HG03064 (cell line): Measurements from ENCODE around the gene CNNM2.
"Not testable (repeated sequence)": the region's sequence is repeated elsewhere in the genome, so short reads cannot be mapped to it uniquely, and the experiment has no call there.

ENCODE experiments used
- ATAC-seq: cut with Tn5 transposase; IDR thresholded peaks from one replicate; pipeline ENCODE4 v1.9.1; 2021; ENCODE audit warnings: low read depth; ENCODE audit not compliant: unreplicated experiment

Gene CNNM2

DNA sequence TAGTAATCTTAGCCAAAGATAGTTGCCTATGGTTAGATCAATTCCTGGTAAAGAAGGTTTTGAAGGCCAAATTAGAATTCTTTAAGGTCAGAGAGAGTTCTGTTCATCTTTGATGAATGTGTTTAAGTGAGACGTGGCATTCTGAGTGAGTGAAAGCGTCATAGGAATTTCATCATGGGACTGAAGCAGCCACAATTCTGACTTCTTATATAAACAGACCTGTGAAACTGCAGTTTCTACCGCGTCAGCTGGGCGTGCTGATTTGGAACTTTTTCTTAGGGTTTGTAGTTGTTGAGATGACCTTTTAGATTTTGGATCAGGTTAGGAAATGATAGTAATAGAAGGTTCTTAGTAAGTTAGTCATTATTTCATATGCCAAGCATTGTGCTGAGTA is 103.8 kb downstream of the CNNM2 start:
- no peak for ATAC-seq

- ATAC-seq = no peak
Measured at GRCh38 chr10:103025696-103026095, 107.6 kb downstream of the CNNM2 start.

- no peak for ATAC-seq
Measured at GRCh38 chr10:103038570-103038969, 120.5 kb downstream of the CNNM2 start.

DNA sequence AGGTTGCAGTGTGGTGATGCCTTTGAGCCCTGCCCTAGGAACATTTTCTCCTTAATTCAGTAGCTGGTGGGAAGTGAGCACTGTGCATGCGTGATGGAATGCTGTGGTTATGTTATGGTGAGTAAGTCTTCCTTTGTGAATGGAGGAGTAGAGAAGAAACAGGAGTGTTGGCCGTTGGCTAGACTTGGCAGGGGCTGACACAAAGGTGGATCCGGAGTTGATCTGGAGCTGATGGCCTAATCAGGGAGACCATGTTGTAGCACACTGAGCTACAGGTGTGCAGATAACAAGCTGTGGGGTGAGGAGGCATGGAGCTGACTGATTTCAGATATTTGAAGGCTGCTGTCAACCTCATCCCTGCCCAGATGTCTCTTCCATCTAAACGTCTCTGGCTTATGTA is 122.3 kb downstream of the CNNM2 start:
- no peak for ATAC-seq

GRCh38 chr10:103041391-103041790 is 123.3 kb downstream of the CNNM2 start:
- no peak for ATAC-seq

GRCh38 chr10:103042129-103042528 is 124.0 kb downstream of the CNNM2 start:
- ATAC-seq = no peak

- ATAC-seq = no peak
Measured at GRCh38 chr10:103042908-103043307, 124.8 kb downstream of the CNNM2 start.

- no peak for ATAC-seq
Measured at GRCh38 chr10:103044942-103045489, 126.9 kb downstream of the CNNM2 start.

DNA sequence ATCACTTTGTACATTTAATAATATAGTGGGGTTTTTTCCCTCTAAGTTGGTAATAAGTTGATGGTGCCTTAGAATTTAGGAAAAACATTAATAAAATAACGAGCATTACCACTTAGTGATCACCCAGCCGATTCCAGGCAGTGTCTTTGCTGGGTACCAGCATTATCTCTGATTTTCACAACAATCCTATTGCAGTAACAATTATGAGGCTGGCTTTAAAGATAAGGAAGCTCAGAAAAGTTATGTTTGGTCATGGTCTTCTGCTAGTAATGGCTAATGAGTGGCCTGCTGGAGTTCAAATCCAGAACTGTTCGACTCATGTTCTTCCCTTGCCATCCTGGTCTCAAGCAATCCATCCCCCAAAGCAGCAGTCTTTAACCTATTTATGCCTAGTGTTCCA is 127.9 kb downstream of the CNNM2 start:
- no peak for ATAC-seq

DNA sequence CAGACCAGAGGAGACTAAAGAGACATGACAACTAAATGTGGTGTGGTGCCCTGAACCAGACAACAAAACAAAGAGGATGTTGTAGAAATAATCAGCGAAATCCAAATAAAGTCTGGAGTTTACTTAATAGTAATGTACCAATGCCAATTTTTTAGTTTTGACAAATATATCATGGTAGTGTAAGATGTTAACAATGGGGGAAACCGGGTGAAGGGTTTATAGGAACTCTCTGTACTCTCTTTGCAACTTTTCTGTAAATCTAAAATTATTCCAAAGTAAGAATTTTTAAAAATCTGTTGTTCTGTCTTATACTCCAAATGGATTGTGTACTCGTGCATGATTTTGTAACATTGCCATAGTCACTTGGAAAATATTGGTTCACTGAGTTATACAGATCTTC is 129.3 kb downstream of the CNNM2 start:
- no peak for ATAC-seq

- no peak for ATAC-seq
Measured at GRCh38 chr10:103049237-103049636, 131.1 kb downstream of the CNNM2 start.

DNA sequence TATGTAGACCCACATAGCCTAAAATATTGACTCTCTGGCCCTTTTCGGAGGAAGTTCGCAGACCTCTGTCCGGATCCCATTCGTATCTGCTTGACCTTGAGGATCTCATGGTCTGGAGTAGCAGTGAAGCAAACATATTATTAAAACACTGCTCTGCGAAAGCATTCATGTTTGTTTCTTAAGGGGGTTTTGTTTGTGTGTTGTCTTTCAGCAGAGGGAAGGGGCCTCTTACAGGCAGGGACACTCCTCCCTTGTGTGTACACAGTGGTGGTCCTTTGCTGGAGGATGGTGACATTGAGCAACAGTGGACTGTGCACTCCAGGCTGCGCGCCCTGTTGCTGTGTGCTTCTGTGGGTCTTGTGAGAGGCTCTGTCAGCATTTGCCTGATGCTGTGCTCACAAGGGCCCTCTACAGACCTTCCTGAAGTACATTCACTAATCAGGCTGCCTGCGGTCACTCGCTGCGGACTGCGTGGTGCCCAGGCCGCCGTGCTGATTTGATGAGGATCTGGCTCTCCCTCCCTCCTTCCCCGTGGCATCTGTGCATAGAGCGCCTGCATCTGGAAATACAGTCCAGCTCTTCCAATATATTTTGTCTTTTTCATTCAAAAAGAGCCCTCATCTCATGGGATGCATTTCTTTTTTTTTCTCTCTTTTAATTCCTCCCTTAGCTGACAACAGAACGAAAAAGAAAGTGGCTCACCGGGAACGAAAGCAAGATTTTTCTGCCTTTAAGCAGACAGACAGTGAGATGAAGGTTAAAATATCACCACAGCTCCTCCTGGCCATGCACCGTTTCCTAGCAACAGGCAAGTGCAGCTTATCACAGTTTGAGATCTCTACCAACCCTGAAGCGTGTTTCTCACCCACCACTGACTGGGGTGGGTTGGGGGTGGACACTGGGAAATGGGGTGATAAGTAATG is 135.8 kb downstream of the CNNM2 start:
- ATAC-seq = peak; percentile 83

GRCh38 chr10:103054621-103055020 is 136.5 kb downstream of the CNNM2 start:
- ATAC-seq = no peak

- no peak for ATAC-seq
Measured at GRCh38 chr10:103055105-103055504, 137.0 kb downstream of the CNNM2 start.

DNA sequence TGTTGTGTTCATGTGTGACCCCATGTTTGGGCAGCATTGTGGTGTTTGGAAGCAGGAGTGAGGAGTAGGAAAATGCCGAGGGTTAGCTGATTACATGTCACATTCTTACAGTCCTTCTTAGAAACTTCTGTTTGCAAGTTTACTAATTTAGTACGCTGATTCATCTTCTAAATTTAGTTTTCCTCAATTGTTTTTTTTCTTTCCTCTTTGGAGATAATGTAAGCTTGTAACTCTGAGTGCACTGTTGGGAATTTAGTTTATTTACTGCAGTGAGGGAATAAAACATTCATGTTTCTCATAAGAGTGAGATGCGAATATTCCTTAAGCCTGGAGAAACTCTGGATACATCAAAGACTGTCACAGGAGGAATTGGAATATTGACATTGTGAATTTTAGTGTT is 139.9 kb downstream of the CNNM2 start:
- no peak for ATAC-seq

GRCh38 chr10:103060575-103060974 is 142.5 kb downstream of the CNNM2 start:
- ATAC-seq = no peak

- no peak for ATAC-seq
Measured at GRCh38 chr10:103062854-103063590, 144.9 kb downstream of the CNNM2 start.

GRCh38 chr10:103064956-103065355 is 146.9 kb downstream of the CNNM2 start:
- no peak for ATAC-seq

GRCh38 chr10:103066141-103067098 is 148.3 kb downstream of the CNNM2 start:
- ATAC-seq = no peak

DNA sequence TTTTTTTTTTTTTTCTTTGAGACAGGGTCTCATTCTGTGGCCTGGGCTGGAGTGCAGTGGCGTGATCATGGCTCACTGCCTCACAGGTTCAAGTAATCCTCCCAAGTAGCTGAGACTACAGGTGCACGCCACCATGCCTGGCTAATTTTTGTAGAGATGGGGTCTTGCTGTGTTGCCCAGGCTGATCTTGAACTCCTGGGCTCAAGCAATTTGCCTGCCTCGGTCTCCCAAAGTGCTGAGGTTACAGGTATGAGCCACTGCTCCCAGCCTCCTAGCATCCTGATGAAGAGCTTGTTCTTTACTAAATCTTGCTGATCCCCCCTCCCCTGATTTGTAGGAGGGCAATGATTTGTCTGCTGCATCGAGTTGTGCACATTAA is 149.0 kb downstream of the CNNM2 start:
- not testable (repeated sequence) for ATAC-seq
